H1 (cell line): Measurements from ENCODE around the gene FKBP6. TPM values are rescaled to one million over a fixed set of nuclear protein-coding genes. Genes with fewer than 3 reads are reported as not detected.
A peak's percentile ranks its signal among the peaks of the same experiment; 100 is the strongest.

ENCODE experiments used
- CTCF ChIA-PET: fragments of 300-600 bp; sonication (Branson Sonifier 250); formaldehyde crosslinking; loops from one replicate; lab custom pipeline; 2021; ENCODE audit not compliant: partially characterized antibody; lab: Charles Lee
- POLR2A ChIA-PET: fragments of 300-600 bp; sonication (Branson Sonifier 250); formaldehyde crosslinking; loops from one replicate; lab custom pipeline; 2021; ENCODE audit warnings: inconsistent platforms; ENCODE audit not compliant: partially characterized antibody; lab: Charles Lee
- DNase-seq, 2 experiments: peaks; one replicate each; pipeline versions ENCODE4 v3.0.0 to v3.0.0-alpha.2; 2010 to 2022; ENCODE audit warnings: low spot score in 2 of 2, low read depth in 1 of 2, mixed read lengths in 1 of 2
- FAIRE-seq: peaks from 2 replicates; lab custom pipeline; 2011; peaks lifted over from hg19 to GRCh38; lab: Jason Lieb, UNC
- H2AFZ ChIP-seq: 2 replicates; pipeline ENCODE4 v1.8.1; 2012; ENCODE audit warnings: low read length, inconsistent platforms
- H2AK5ac ChIP-seq: 2 replicates; pipeline ENCODE4 v1.6.1; 2013; ENCODE audit warnings: low read depth, low read length
- H2BK120ac ChIP-seq: replicated peaks from 2 replicates; pipeline ENCODE3; 2013; ENCODE audit warnings: low read depth, low read length, inconsistent platforms
- H2BK12ac ChIP-seq: 2 replicates; pipeline ENCODE4 v1.6.1; 2013; ENCODE audit warnings: low read depth, low read length
- H2BK15ac ChIP-seq: 2 replicates; pipeline ENCODE4 v1.6.1; 2013; ENCODE audit warnings: low read length
- H2BK20ac ChIP-seq: 2 replicates; pipeline ENCODE4 v1.6.1; 2013; ENCODE audit warnings: low read length
- H2BK5ac ChIP-seq: 2 replicates; pipeline ENCODE4 v1.6.1; 2013; ENCODE audit warnings: low read depth, low read length
- H3K14ac ChIP-seq: 2 replicates; pipeline ENCODE4 v1.6.1; 2013; ENCODE audit warnings: inconsistent platforms; ENCODE audit not compliant: insufficient read length
- H3K18ac ChIP-seq: 2 replicates; pipeline ENCODE4 v1.6.1; 2013; ENCODE audit warnings: low read length; ENCODE audit errors: extremely low read depth
- H3K23ac ChIP-seq: 2 replicates; pipeline ENCODE4 v1.6.1; 2013; ENCODE audit warnings: inconsistent platforms; ENCODE audit not compliant: insufficient read length
- H3K23me2 ChIP-seq: 2 replicates; pipeline ENCODE4 v1.6.1; 2013; ENCODE audit warnings: low read depth, low read length
- H3K27ac ChIP-seq: 2 replicates; pipeline ENCODE4 v1.6.1; 2011; ENCODE audit warnings: low read depth, low read length, inconsistent platforms
- H3K27me3 ChIP-seq, 4 experiments: replicated peaks in 1 of 4; 1 replicate in 1 of 4; 2 replicates in 3 of 4; pipeline versions ENCODE4 v1.6.1 to v1.8.1; 2011 to 2013; ENCODE audit warnings: low read length in 3 of 4, mild to moderate bottlenecking in 3 of 4, inconsistent platforms in 2 of 4, mixed read lengths in 2 of 4, moderate library complexity in 1 of 4; ENCODE audit not compliant: control insufficient read depth in 3 of 4, insufficient read depth in 3 of 4; ENCODE audit errors: extremely low read depth in 1 of 4
- H3K36me3 ChIP-seq, 4 experiments: 2 replicates each; pipeline versions ENCODE4 v1.6.1 to v1.8.1; 2011 to 2013; ENCODE audit warnings: mild to moderate bottlenecking in 4 of 4, low read length in 3 of 4, moderate library complexity in 2 of 4, control low read depth in 1 of 4, inconsistent platforms in 1 of 4; ENCODE audit not compliant: insufficient read depth in 4 of 4, control insufficient read depth in 2 of 4
- H3K4ac ChIP-seq: replicated peaks from 2 replicates; pipeline ENCODE3; 2013; ENCODE audit warnings: low read length, low read depth, mixed read lengths, inconsistent platforms; ENCODE audit not compliant: insufficient read length
- H3K4me1 ChIP-seq, 4 experiments: replicated peaks in 1 of 4; 1 replicate in 1 of 4; 2 replicates in 3 of 4; pipeline versions ENCODE4 v1.6.1 to v1.8.1; 2011 to 2013; ENCODE audit warnings: low read length in 3 of 4, inconsistent platforms in 2 of 4, mixed read lengths in 1 of 4; ENCODE audit not compliant: insufficient read depth in 4 of 4, control insufficient read depth in 3 of 4
- H3K4me2 ChIP-seq, 2 experiments: 2 replicates each; pipeline versions ENCODE4 v1.6.1 to v1.8.1; 2011 to 2013; ENCODE audit warnings: low read depth in 2 of 2, low read length in 2 of 2, control low read depth in 1 of 2, inconsistent platforms in 1 of 2, mild to moderate bottlenecking in 1 of 2; ENCODE audit not compliant: insufficient read depth in 1 of 2
- H3K4me3 ChIP-seq, 4 experiments: fragments of 200-600, 300-600 bp in 1 of 4; sonication (generic), shearing (Covaris generic), sonication (Bioruptor Twin) in 1 of 4; 2 replicates each; pipeline versions ENCODE4 v1.5.1 to v1.8.1; 2011 to 2016; ENCODE audit warnings: low read length in 4 of 4, low read depth in 3 of 4, control low read depth in 2 of 4, inconsistent platforms in 2 of 4, mild to moderate bottlenecking in 2 of 4, mixed read lengths in 1 of 4, moderate library complexity in 1 of 4; ENCODE audit not compliant: insufficient read depth in 2 of 4; ENCODE audit errors: extremely low read depth in 1 of 4
- H3K56ac ChIP-seq: replicated peaks from 2 replicates; pipeline ENCODE3; 2013; ENCODE audit warnings: low read depth, mild to moderate bottlenecking, mixed read lengths, low read length, inconsistent platforms; ENCODE audit not compliant: insufficient read length
- H3K79me1 ChIP-seq: 2 replicates; pipeline ENCODE4 v1.6.1; 2013; ENCODE audit warnings: low read depth, low read length, control low read depth
- H3K79me2 ChIP-seq, 2 experiments: 2 replicates each; pipeline versions ENCODE4 v1.6.1 to v1.8.1; 2012 to 2013; ENCODE audit warnings: low read length in 2 of 2, mild to moderate bottlenecking in 2 of 2, inconsistent platforms in 1 of 2; ENCODE audit not compliant: insufficient read depth in 2 of 2, control insufficient read depth in 1 of 2
- H3K9ac ChIP-seq, 4 experiments: replicated peaks in 1 of 4; 1 replicate in 1 of 4; 2 replicates in 3 of 4; pipeline versions ENCODE4 v1.6.1 to v1.8.1; 2011 to 2013; ENCODE audit warnings: low read depth in 3 of 4, low read length in 3 of 4, control low read depth in 2 of 4, mild to moderate bottlenecking in 2 of 4, moderate library complexity in 2 of 4, inconsistent platforms in 1 of 4; ENCODE audit errors: extremely low read depth in 1 of 4
- H3K9me3 ChIP-seq, 2 experiments: 2 replicates each; pipeline versions ENCODE4 v1.6.1 to v1.8.1; 2012 to 2013; ENCODE audit warnings: mild to moderate bottlenecking in 2 of 2, moderate library complexity in 2 of 2, control low read depth in 1 of 2, inconsistent platforms in 1 of 2, low read depth in 1 of 2, low read length in 1 of 2, mixed read lengths in 1 of 2; ENCODE audit not compliant: insufficient read depth in 2 of 2
- H4K20me1 ChIP-seq, 2 experiments: replicated peaks in 1 of 2; 2 replicates each; pipeline versions ENCODE3 to v1.8.1; 2011 to 2013; ENCODE audit warnings: inconsistent platforms in 2 of 2, low read length in 2 of 2, mild to moderate bottlenecking in 1 of 2; ENCODE audit not compliant: insufficient read depth in 2 of 2, control insufficient read depth in 1 of 2
- H4K5ac ChIP-seq: 2 replicates; pipeline ENCODE4 v1.6.1; 2013; ENCODE audit warnings: low read length, low read depth, mixed read lengths, inconsistent platforms; ENCODE audit not compliant: insufficient read length
- H4K8ac ChIP-seq: 2 replicates; pipeline ENCODE4 v1.8.0; 2013; ENCODE audit warnings: mild to moderate bottlenecking, moderate library complexity, low read length, inconsistent platforms; ENCODE audit not compliant: insufficient read depth; ENCODE audit errors: extremely low read depth
- H4K91ac ChIP-seq: replicated peaks from 2 replicates; pipeline ENCODE3; 2013; ENCODE audit warnings: low read length, mixed read lengths, inconsistent platforms; ENCODE audit not compliant: insufficient read length
- ASH2L ChIP-seq: fragments of 200-600, 300-600 bp; sonication (generic); IDR thresholded peaks from one replicate; pipeline ENCODE4 v1.7.1; 2017; ENCODE audit warnings: low read length
- ATF3 ChIP-seq: IDR thresholded peaks from 2 replicates; pipeline ENCODE4 v1.6.1; 2011; ENCODE audit warnings: low read depth, mild to moderate bottlenecking, low read length; ENCODE audit not compliant: insufficient read depth
- EGR1 ChIP-seq: IDR thresholded peaks from 2 replicates; pipeline ENCODE4 v1.6.1; 2011; ENCODE audit warnings: low read depth, low read length, borderline replicate concordance
- KDM1A ChIP-seq: fragments of 200-600, 300-600 bp; sonication (generic); IDR thresholded peaks from 2 replicates; pipeline ENCODE4 v1.7.1; 2016; ENCODE audit warnings: mild to moderate bottlenecking, low read length, borderline replicate concordance
- RAD21 ChIP-seq, 2 experiments: IDR thresholded peaks in 1 of 2; conservative IDR thresholded peaks in 1 of 2; 2 replicates each; pipeline ENCODE4 v1.6.1; 2011; ENCODE audit warnings: low read depth in 2 of 2, low read length in 2 of 2, improper control_type of control experiment in 1 of 2, inconsistent platforms in 1 of 2, mild to moderate bottlenecking in 1 of 2, moderate library complexity in 1 of 2
- TAF1 ChIP-seq: IDR thresholded peaks from 2 replicates; pipeline ENCODE4 v1.6.1; 2011; ENCODE audit warnings: mild to moderate bottlenecking, low read depth, low read length
- WGBS, 2 experiments: shearing (Covaris generic) in 1 of 2; methylation state at CpG; one replicate each; pipeline versions ENCODE4 v1.1.6 to v1.1.7; 2013 to 2015; ENCODE audit warnings: low lambda C conversion rate in 2 of 2, mixed read lengths in 2 of 2, inconsistent platforms in 1 of 2, low coverage in 1 of 2, missing lambda C conversion rate in 1 of 2; ENCODE audit not compliant: insufficient replicate concordance in 2 of 2, insufficient coverage in 1 of 2, insufficient read length in 1 of 2; ENCODE audit errors: extremely low coverage in 1 of 2, missing lambda C conversion rate in 1 of 2; 5-methylcytosine and 5-hydroxymethylcytosine counted together
- polyA plus RNA-seq, 7 experiments: library from polyadenylated mRNA; depleted of rRNA in 3 of 7; stranded (reverse) in 5 of 7; unstranded in 2 of 7; fragments of >200 nt in 5 of 7; fragments of 200-250 nt in 2 of 7; gene quantifications; 1 replicate in 5 of 7; 2 replicates in 1 of 7; 4 replicates in 1 of 7; pipeline versions ENCODE4 v1.2.1 to v1.2.3, GENCODE V29; 2011 to 2013; ENCODE audit warnings: missing spikeins in 2 of 7, mixed read lengths in 2 of 7
- total RNA-seq: library from RNA; stranded (reverse); fragmentation: NEBNext Ultra II Directional; extraction: Animal tissue kit (Norgen Biotek cat#: 25700); gene quantifications from 2 replicates; pipeline ENCODE4 v1.2.1, GENCODE V29; 2021

FKBP6 gene
- total and polyA plus RNA-seq, 2 of the 8 experiments (the other 6 are each of a cell fraction or from before 2014, with no cell fraction given) = 0.14 to 0.19 TPM

GRCh38 chr7:73397521-73398281, 69.7 kb downstream of the FKBP6 start:
- Histone ChIP-seq H4K20me1 (no peaks in the 10 kb centered on the region), H3K4ac (no peak overlapping the region), H3K23ac (no peak overlapping the region), H2BK5ac (peak overlapping the region; percentile 85; the same call in 1 of the 2 replicates), H2AFZ (peak overlapping the region; percentile 92), H3K18ac (peak overlapping the region; percentile 60; the same call in 1 of the 2 replicates), H3K14ac (no peak overlapping the region), H3K27me3 (no peaks in the 10 kb centered on the region), H3K9ac (peak overlapping the region in 1 of 4 experiments; percentile 26; a peak in 1 of 7 replicates), H2BK12ac (peak overlapping the region; percentile 75; the same call in 1 of the 2 replicates), H2BK120ac (peak overlapping the region; percentile 12), H3K79me1 (no peaks in the 10 kb centered on the region), H2BK15ac (peak overlapping the region; percentile 88), H3K23me2 (peaks cover 2% of the 10 kb centered on the region; the same call in 1 of the 2 replicates), H3K4me1 (peaks cover 0 to 6% (median 5%) of the 10 kb centered on the region in 4 experiments; a peak in 5 of 7 replicates), H4K5ac (peak overlapping the region; percentile 78), H3K4me2 (peak overlapping the region; percentile 72 to 81), H3K27ac (no peak overlapping the region), H3K56ac (peak overlapping the region; percentile 13), H3K36me3 (no peaks in the 10 kb centered on the region), H2AK5ac (peak overlapping the region; percentile 77; the same call in 1 of the 2 replicates), H2BK20ac (peak overlapping the region; percentile 93), H3K4me3 (peak overlapping the region; percentile 29 to 70 (median 38)), H3K79me2 (no peaks in the 10 kb centered on the region), H4K8ac (peak overlapping the region; percentile 81; the same call in 1 of the 2 replicates), H3K9me3 (no peaks in the 10 kb centered on the region), H4K91ac (peak overlapping the region; percentile 59)
- FAIRE-seq = no peak
- peak in 1 of 2 experiments; percentile 67 for DNase-seq
- ChIA-PET POLR2A (interaction anchor here (0.6 to 2.5 kb wide), 7 partner anchors 19 to 43 kb away, joined by 3 to 7 read pairs (median 3); no protein-coding TSS in a partner anchor), CTCF (interaction anchor here (1.1 to 1.6 kb wide), 4 partner anchors 15 to 55 kb away, joined by 3 to 7 read pairs (median 4); no protein-coding TSS in a partner anchor)
- TF ChIP-seq ATF3 (no peak), EGR1 (0 out of 2 replicates have a peak, but pooled peaks have one; percentile 43), KDM1A (0 out of 2 replicates have a peak, but pooled peaks have one; percentile 36), RAD21 (IDR thresholded peaks at IDR 0.05 in 1 of 2, conservative IDR thresholded peaks at IDR 0.05 in 1 of 2; ENCODE audit: low read depth in 2 of 2, low read length in 2 of 2) (no peak), TAF1 (0 out of 2 replicates have a peak, but pooled peaks have one; percentile 19), ASH2L (peak; percentile 25)
- 17% methylated on average over 10 of the region's 14 CpGs; no CpG with 5 or more reads in 1 of the 2 experiments for WGBS, 2 experiments
